ENCODE measurements around the gene PBX2. TPM values are rescaled to one million over a fixed set of nuclear protein-coding genes. Genes with fewer than 3 reads are reported as not detected.

Gene PBX2
- total RNA-seq, 4 donors from 2014 or later = 27.7 to 65.3 (median 34.6) TPM

- no peak for TF ChIP-seq CTCF (IDR thresholded peaks at IDR 0.05)
- ATAC-seq (ENCODE audit: low FRiP score) (no peak), DNase-seq (ENCODE audit: low spot score) (no peak)
Measured at GRCh38 chr6:32178547-32179440, 11.2 kb downstream of the PBX2 start.

- ATAC-seq (ENCODE audit: low FRiP score) (peak; percentile 88), DNase-seq (ENCODE audit: low spot score) (peak; percentile 86)
- no peak for TF ChIP-seq CTCF (IDR thresholded peaks at IDR 0.05)
Measured at GRCh38 chr6:32177788-32178546, 12.0 kb downstream of the PBX2 start, which contains the start of gene RNF5. RNF5 (plus strand) TSS chr6:32178405; CDS start chr6:32178512, 107 bp downstream.

- ATAC-seq (ENCODE audit: low FRiP score) (peak; percentile 9), DNase-seq (ENCODE audit: low spot score) (no peak)
- TF ChIP-seq CTCF (IDR thresholded peaks at IDR 0.05) = no peak
Measured at GRCh38 chr6:32177183-32177787, 12.7 kb downstream of the PBX2 start.

- DNase-seq (ENCODE audit: low spot score) (no peak), ATAC-seq (ENCODE audit: low FRiP score) (peak; percentile 16)
- TF ChIP-seq CTCF (IDR thresholded peaks at IDR 0.05) = no peak
Measured at GRCh38 chr6:32176476-32177182, 13.4 kb downstream of the PBX2 start.

GRCh38 chr6:32175711-32176475, 14.1 kb downstream of the PBX2 start, which contains the start of gene AGPAT1:
AGPAT1 (minus strand) TSS chr6:32176084; CDS start chr6:32171496, 4,588 bp downstream.
- TF ChIP-seq CTCF (IDR thresholded peaks at IDR 0.05) = no peak
- ATAC-seq (ENCODE audit: low FRiP score) = peak; percentile 58

GRCh38 chr6:32175322-32175710, 14.7 kb downstream of the PBX2 start:
- ATAC-seq (ENCODE audit: low FRiP score) (no peak), DNase-seq (ENCODE audit: low spot score) (no peak)
- no peak for TF ChIP-seq CTCF (IDR thresholded peaks at IDR 0.05)

More at GRCh38 chr6:32175711-32176475, 14.1 kb downstream of the PBX2 start, which contains the start of gene AGPAT1:
- peak; percentile 94 for DNase-seq (ENCODE audit: low spot score)
